Endometrial microvascular endothelial cells (primary cell): Measurements from ENCODE around the gene FAM163A. TPM values are rescaled to one million over a fixed set of nuclear protein-coding genes. Genes with fewer than 3 reads are reported as not detected.
"Not testable (repeated sequence)": the region's sequence is repeated elsewhere in the genome, so short reads cannot be mapped to it uniquely, and the experiment has no call there.

Source experiments
- in situ Hi-C: cut with HindIII; loops from 2 replicates; pipeline ENCODE4 v1.10.0; 2017; ENCODE audit warnings: low sequenced_read_pairs, low pct_unique_long_range_greater_than_20kb; ENCODE audit errors: inconsistent ontology term
- total RNA-seq: library from RNA; depleted of rRNA; stranded (reverse); fragments of >200 nt; gene quantifications from one replicate; pipeline ENCODE4 v1.2.3, GENCODE V29; 2015; ENCODE audit errors: inconsistent ontology term

FAM163A gene
- 0.19 TPM for total RNA-seq

GRCh38 chr1:179742717-179743678 is at the start of gene FAM163A:
TSS of gene FAM163A (plus strand) at chr1:179743291. CDS start at chr1:179813098, 69,807 bp downstream.
- in situ Hi-C loops: no loop called here

- in situ Hi-C loops: not testable (repeated sequence)
Observed at GRCh38 chr1:179694530-179694929, 48.6 kb upstream of the FAM163A start.

GRCh38 chr1:179702946-179703539 is 40.0 kb upstream of the FAM163A start:
- in situ Hi-C loops: loop anchor here (10.0 kb wide), 1 partner anchor 112 kb away; no protein-coding TSS in a partner anchor

GRCh38 chr1:179706339-179706941 is 36.7 kb upstream of the FAM163A start:
- in situ Hi-C loops: loop anchor here (10.0 kb wide), 1 partner anchor 108 kb away; no protein-coding TSS in a partner anchor

GRCh38 chr1:179707406-179707805 is 35.7 kb upstream of the FAM163A start:
- in situ Hi-C loops: loop anchor here (10.0 kb wide), 1 partner anchor 107 kb away; no protein-coding TSS in a partner anchor

- in situ Hi-C loops: loop anchor here (10.0 kb wide), 1 partner anchor 106 kb away; no protein-coding TSS in a partner anchor
Observed at GRCh38 chr1:179708434-179709195, 34.5 kb upstream of the FAM163A start.

- in situ Hi-C loops: loop anchor here (10.0 kb wide), 1 partner anchor 105 kb away; no protein-coding TSS in a partner anchor
Observed at GRCh38 chr1:179709841-179710329, 33.2 kb upstream of the FAM163A start.

- in situ Hi-C loops: no loop called here
Observed at GRCh38 chr1:179714159-179714558, 28.9 kb upstream of the FAM163A start.

- in situ Hi-C loops: no loop called here
Observed at GRCh38 chr1:179714623-179715022, 28.5 kb upstream of the FAM163A start.

- in situ Hi-C loops: no loop called here
Observed at GRCh38 chr1:179719272-179719671, 23.8 kb upstream of the FAM163A start.

- in situ Hi-C loops: no loop called here
Observed at GRCh38 chr1:179728271-179728670, 14.8 kb upstream of the FAM163A start.

- in situ Hi-C loops: no loop called here
Observed at GRCh38 chr1:179729881-179730280, 13.2 kb upstream of the FAM163A start.

GRCh38 chr1:179731643-179732042 is 11.4 kb upstream of the FAM163A start:
- in situ Hi-C loops: no loop called here

GRCh38 chr1:179742291-179742690 is 800 bp upstream of the FAM163A start:
- in situ Hi-C loops: no loop called here

- in situ Hi-C loops: no loop called here
Observed at GRCh38 chr1:179743679-179744400, 749 bp downstream of the FAM163A start.

GRCh38 chr1:179744401-179745130 is 1.5 kb downstream of the FAM163A start:
- in situ Hi-C loops: no loop called here

- in situ Hi-C loops: no loop called here
Observed at GRCh38 chr1:179745131-179745611, 2.1 kb downstream of the FAM163A start.
